Suprapubic skin (tissue), 3 donors: ENCODE results near the gene PDE3B.

ENCODE experiments used
- EP300 ChIP-seq: sonication (generic); formaldehyde crosslinking; IDR thresholded peaks from one replicate; pipeline ENCODE4 v1.6.1; 2017; ENCODE audit warnings: antibody characterized with exemption
- TF ChIP-seq, protein P1 (sequence below), 2 donors: fragments of 200-600 bp in 1 of 2; fragments of 450-650 bp in 1 of 2; sonication (generic) in 1 of 2; IDR thresholded peaks; one replicate each; pipeline ENCODE4 v1.5.1; 2016 to 2019; ENCODE audit warnings: antibody characterized with exemption in 2 of 2, mild to moderate bottlenecking in 1 of 2, moderate library complexity in 1 of 2

DNA sequence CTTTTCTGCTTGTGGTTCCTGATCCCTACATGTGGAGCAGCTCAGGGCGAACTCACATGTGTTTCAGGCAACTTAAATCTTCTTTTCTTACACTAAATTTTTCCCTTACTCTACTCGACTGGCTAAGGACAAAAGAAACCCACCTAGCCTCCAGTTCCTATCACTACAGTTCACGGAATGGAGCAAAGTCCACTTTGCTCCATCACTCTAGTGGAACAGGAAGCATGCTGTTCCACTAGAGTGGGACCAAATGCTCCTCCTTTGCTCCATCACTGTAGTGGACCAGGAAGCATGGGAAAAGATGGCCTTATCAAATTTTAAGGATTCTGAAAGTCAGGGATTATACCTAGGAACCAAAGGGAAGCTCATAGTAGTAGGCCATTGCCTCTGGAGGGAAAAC lies 36.1 kb downstream of the PDE3B start:
- TF ChIP-seq, protein P1, sequence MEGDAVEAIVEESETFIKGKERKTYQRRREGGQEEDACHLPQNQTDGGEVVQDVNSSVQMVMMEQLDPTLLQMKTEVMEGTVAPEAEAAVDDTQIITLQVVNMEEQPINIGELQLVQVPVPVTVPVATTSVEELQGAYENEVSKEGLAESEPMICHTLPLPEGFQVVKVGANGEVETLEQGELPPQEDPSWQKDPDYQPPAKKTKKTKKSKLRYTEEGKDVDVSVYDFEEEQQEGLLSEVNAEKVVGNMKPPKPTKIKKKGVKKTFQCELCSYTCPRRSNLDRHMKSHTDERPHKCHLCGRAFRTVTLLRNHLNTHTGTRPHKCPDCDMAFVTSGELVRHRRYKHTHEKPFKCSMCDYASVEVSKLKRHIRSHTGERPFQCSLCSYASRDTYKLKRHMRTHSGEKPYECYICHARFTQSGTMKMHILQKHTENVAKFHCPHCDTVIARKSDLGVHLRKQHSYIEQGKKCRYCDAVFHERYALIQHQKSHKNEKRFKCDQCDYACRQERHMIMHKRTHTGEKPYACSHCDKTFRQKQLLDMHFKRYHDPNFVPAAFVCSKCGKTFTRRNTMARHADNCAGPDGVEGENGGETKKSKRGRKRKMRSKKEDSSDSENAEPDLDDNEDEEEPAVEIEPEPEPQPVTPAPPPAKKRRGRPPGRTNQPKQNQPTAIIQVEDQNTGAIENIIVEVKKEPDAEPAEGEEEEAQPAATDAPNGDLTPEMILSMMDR (IDR thresholded peaks at IDR 0.05), result no peak
- TF ChIP-seq EP300, result no peak
